HepG2 (cell line): ENCODE measurements around the gene MYD88. TPM values are rescaled to one million over a fixed set of nuclear protein-coding genes. Genes with fewer than 3 reads are reported as not detected.

Source experiments
- AHDC1 ChIP-seq: sonication (generic); formaldehyde crosslinking; IDR thresholded peaks from 2 replicates; pipeline ENCODE4 v1.5.1; 2020; ENCODE audit warnings: mild to moderate bottlenecking, missing genetic modification reagents, borderline replicate concordance
- ATF6 ChIP-seq: sonication (generic); formaldehyde crosslinking; conservative IDR thresholded peaks from 2 replicates; pipeline ENCODE4 v1.4.0; 2020; ENCODE audit warnings: missing genetic modification reagents
- ATF7-NPFF ChIP-seq: sonication (generic); formaldehyde crosslinking; IDR thresholded peaks from 2 replicates; pipeline ENCODE4 v1.8.1; 2023; ENCODE audit warnings: mild to moderate bottlenecking, low read depth, missing genetic modification reagents, moderate library complexity
- DRAP1 ChIP-seq: IDR thresholded peaks from 2 replicates; pipeline ENCODE4 v1.6.1; 2016; ENCODE audit warnings: missing genetic modification reagents, missing compliant biosample characterization
- KDM5B ChIP-seq: sonication (generic); formaldehyde crosslinking; IDR thresholded peaks from 2 replicates; pipeline ENCODE4 v1.4.0; 2020; ENCODE audit warnings: missing genetic modification reagents, mild to moderate bottlenecking, borderline replicate concordance
- NPAS2 ChIP-seq: sonication (generic); formaldehyde crosslinking; IDR thresholded peaks from 2 replicates; pipeline ENCODE4 v1.8.0; 2022; ENCODE audit warnings: mild to moderate bottlenecking, missing genetic modification reagents, borderline replicate concordance
- ZHX2 ChIP-seq, 2 experiments: sonication (generic) in 1 of 2; formaldehyde crosslinking in 1 of 2; IDR thresholded peaks; 2 replicates each; pipeline versions ENCODE4 v1.6.1 to v1.9.0; 2014 to 2022; ENCODE audit warnings: antibody characterized with exemption in 1 of 2, borderline replicate concordance in 1 of 2, inconsistent platforms in 1 of 2, low read depth in 1 of 2, missing genetic modification reagents in 1 of 2
- ZNF207 ChIP-seq: fragments of 450-650 bp; IDR thresholded peaks from 2 replicates; pipeline ENCODE4 v1.6.1; 2016; ENCODE audit warnings: antibody characterized with exemption, borderline replicate concordance
- ZNF660 ChIP-seq: sonication (generic); formaldehyde crosslinking; IDR thresholded peaks from 2 replicates; pipeline ENCODE4 v1.5.1; 2020; ENCODE audit warnings: mild to moderate bottlenecking, low read depth, missing genetic modification reagents, borderline replicate concordance
- ZNF777 ChIP-seq: sonication (generic); formaldehyde crosslinking; IDR thresholded peaks from 2 replicates; pipeline ENCODE4 v1.4.0; 2020; ENCODE audit warnings: missing genetic modification reagents
- polyA plus RNA-seq, 8 experiments: library from polyadenylated mRNA; depleted of rRNA in 3 of 8; stranded (reverse) in 7 of 8; unstranded in 1 of 8; fragments of >200 nt; fragmentation: Illumina TruSeq in 4 of 8; extraction: Trizol in 4 of 8; gene quantifications; 2 replicates each; pipeline versions ENCODE4 v1.2.1 to v1.2.3, GENCODE V29; 2011 to 2016; ENCODE audit warnings: low read depth in 4 of 8, missing spikeins in 1 of 8, mixed read lengths in 1 of 8; ENCODE audit not compliant: insufficient read depth in 1 of 8
- total RNA-seq, 5 experiments: library from RNA; depleted of rRNA; stranded (reverse); fragments of >200 nt; fragmentation: Illumina TruSeq; extraction: Trizol; gene quantifications; 2 replicates each; pipeline ENCODE4 v1.2.3, GENCODE V29; 2016; ENCODE audit warnings: low read depth in 1 of 5

MYD88 gene
- total and polyA plus RNA-seq, 2 of the 13 experiments (the other 11 are each of a cell fraction or from before 2014, with no cell fraction given), result 7.6 to 32.7 TPM

GRCh38 chr3:38136777-38137614, 1.5 kb upstream of the MYD88 start, which contains the start of gene ACAA1 (continued):
- TF ChIP-seq ZHX2 (IDR thresholded peaks at IDR 0.05; ENCODE audit: low read depth), result no peak
- TF ChIP-seq ZHX2 (CRISPR knock-in tag; IDR thresholded peaks at IDR 0.05; ENCODE audit: borderline replicate concordance), result no peak
- TF ChIP-seq NPAS2 (CRISPR knock-in tag), result no peak
- TF ChIP-seq ATF6 (CRISPR knock-in tag), result no peak
- TF ChIP-seq KDM5B (CRISPR knock-in tag), result peak; percentile 73; the same call in 1 of the 2 replicates
- TF ChIP-seq AHDC1 (CRISPR knock-in tag), result peak; percentile 72
- TF ChIP-seq ZNF777 (CRISPR knock-in tag), result no peak; the same call in 1 of the 2 replicates
- TF ChIP-seq ATF7-NPFF (CRISPR knock-in tag), result peak; percentile 68; the same call in 1 of the 2 replicates
- TF ChIP-seq ZNF207, result no peak
- TF ChIP-seq DRAP1 (CRISPR knock-in tag), result peak; percentile 99
- no peak for TF ChIP-seq ZNF660 (CRISPR knock-in tag)
